Measurements from ENCODE around the gene HSD17B10.
"Not testable (repeated sequence)": the region's sequence is repeated elsewhere in the genome, so short reads cannot be mapped to it uniquely, and the experiment has no call there.

HSD17B10 gene

DNA sequence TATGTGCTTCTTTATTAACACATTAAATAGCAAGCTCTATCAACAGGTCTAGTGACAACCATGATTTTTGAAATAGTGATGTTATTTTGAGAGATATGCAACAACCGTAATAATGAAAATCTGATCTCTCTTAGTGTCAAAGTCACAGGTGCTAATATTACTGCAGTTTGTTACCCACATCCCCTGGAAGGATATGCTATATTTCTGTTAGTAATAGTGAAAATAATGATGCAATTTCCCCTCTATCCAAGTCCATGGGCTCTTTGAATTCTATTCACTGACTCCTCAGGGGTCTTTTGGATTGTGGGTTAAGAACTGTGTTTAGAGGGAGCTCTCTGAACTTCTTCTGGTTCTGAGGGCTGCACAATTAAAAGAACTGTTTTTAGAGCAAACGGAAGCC is 3.0 kb upstream of the HSD17B10 start:
- no peak for DNase-seq (ENCODE audit: low read depth)

GRCh38 chrX:53435997-53436396 is 1.8 kb upstream of the HSD17B10 start:
- DNase-seq (ENCODE audit: low read depth) = no peak

DNA sequence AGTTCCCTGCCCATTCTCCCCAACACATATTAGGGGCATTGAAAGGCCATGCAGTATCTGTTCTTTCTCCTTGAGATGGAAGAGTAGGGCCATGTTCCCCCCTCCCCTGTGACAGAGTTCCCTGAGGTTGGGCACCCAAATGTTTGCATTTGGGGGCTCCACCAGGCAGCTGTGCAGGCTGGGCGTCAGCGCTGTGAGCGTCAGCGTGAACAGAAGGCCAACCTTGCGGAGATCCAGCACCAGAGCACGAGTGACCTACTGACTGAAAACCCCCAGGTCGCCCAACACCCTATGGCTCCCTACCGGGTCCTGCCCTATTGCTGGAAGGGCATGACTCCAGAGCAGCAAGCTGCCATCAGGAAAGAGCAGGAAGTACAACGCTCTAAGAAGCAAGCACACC is 3.9 kb downstream of the HSD17B10 start:
- no peak for DNase-seq (ENCODE audit: low read depth)

GRCh38 chrX:53429755-53430154 is 4.4 kb downstream of the HSD17B10 start:
- DNase-seq (ENCODE audit: low read depth) = no peak

- DNase-seq (ENCODE audit: low read depth) = no peak
Observed at GRCh38 chrX:53422861-53423306, 11.3 kb downstream of the HSD17B10 start, which contains the start of gene RIBC1. TSS of gene RIBC1 (plus strand) at chrX:53422873. CDS start at chrX:53426277, 3,404 bp downstream.

DNA sequence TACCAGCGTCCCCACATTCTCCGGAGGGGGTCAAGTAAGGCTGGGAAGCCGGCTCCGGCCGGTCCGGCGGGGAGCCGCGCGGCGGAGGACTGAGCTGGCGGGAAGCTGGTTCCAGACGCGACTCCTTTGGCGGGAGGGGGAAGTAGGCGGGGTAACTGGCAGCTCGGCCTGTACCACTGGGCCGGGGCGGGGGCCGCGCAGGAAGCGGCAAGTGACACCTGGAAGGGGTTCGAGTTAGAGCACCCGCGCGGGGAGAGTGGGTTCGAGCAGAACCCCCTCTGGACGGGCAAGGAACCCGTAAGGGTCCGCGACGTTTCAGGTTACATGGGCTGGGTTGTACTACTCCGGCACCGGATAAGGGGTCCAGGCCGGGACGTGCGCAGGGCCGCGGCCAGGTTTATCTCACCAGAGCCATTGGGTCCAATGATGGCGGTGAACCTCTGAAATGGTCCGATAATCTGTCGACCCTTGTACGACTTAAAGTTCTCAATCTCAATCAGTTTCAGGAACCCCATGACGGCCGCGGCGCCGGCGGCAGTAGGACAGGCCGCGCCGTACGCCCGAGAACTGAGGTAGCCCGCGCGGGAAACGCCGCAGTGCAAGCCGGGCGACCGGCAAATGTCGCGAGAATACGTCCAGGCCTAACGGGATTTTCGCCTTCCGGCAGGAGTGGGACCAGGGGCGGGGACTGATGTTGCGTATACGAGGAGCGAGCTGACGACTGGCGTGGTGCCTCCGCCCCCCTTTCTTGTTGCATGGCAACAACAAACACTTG is 11.9 kb downstream of the HSD17B10 start, which contains the start of gene SMC1A:
Gene SMC1A (minus strand): TSS at position 569 of the 775 bp plus-strand sequence. CDS start 54 bp downstream, at position 515.
- peak; percentile 98 for DNase-seq (ENCODE audit: low read depth)

DNA sequence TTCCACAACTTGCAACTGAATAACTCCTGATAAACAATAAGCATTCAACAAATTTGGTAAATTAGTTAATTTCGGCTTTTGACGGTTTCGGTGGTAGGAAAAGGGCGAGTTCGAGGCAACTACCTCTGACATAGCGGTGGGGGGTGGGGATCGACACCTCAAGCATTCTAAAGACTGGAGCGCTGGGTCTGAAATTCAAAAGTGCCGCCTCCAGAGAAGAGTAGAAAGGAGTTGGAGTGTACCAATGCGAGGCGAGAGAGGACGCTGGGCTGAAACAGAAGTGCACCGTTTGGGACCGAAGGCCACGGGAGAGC is 12.4 kb downstream of the HSD17B10 start:
- DNase-seq (ENCODE audit: low read depth) = no peak

DNA sequence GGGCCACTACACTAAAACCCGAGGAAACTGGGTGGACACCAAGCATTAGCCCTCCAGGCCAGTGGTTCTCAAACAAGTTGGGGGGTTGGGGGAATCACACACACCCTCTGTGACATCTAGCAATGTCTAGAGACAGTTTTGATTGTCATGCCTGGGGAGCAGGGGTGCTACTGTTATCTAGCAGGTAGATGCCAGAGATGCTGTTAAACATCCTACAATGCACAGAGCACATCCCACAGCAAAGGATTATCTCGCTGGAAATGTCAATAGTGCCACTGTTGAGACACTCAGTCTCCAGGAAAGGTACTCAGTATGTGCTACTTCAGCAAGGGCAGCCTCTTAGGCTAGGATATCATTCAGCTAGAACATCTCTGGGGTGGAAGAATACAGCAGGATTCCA is 13.0 kb downstream of the HSD17B10 start:
- no peak for DNase-seq (ENCODE audit: low read depth)

- DNase-seq (ENCODE audit: low read depth) = not testable (repeated sequence)
Observed at GRCh38 chrX:53420351-53420750, 13.8 kb downstream of the HSD17B10 start.

GRCh38 chrX:53412446-53412845 is 21.7 kb downstream of the HSD17B10 start:
- DNase-seq (ENCODE audit: low read depth) = no peak

DNA sequence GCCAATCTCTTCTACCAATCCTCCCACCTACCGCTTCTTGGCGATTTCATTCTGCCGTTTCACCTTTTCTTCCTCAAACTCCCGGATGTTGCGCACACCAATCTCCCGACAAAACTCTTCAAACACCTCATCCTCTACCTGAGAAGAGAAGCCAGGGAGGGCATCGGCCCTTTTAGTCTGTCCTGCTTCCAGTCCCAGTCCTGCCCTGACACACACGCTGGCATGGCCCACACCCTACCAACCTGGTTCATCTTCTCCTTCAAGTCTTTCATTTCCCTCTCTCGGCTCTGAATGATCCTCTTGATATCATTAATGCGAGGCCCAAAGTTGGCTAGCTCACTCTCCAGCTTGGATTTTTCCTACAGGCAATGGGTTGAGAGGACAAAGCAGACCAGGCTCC is 30.6 kb downstream of the HSD17B10 start:
- DNase-seq (ENCODE audit: low read depth) = no peak

DNA sequence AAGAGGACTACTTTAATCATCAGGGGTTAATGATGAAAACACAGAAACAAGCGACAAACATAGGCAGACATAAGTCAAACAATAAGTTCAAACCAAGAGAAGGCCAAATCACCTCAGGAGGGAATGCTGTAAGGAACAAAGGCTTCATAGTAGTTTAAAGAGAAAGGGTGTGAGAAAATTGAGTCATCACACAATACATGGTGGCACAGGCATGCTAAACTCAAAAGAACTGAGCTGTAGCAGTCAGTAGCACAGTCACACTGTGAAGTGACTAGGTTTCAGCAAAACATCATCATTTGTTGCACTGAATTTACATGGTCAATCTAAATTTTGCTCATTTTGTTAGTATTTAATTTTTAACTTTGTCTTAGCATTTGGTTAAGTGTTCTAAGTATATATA is 36.0 kb downstream of the HSD17B10 start:
- no peak for DNase-seq (ENCODE audit: low read depth)

GRCh38 chrX:53395605-53396298 is 38.4 kb downstream of the HSD17B10 start:
- DNase-seq (ENCODE audit: low read depth) = no peak

DNA sequence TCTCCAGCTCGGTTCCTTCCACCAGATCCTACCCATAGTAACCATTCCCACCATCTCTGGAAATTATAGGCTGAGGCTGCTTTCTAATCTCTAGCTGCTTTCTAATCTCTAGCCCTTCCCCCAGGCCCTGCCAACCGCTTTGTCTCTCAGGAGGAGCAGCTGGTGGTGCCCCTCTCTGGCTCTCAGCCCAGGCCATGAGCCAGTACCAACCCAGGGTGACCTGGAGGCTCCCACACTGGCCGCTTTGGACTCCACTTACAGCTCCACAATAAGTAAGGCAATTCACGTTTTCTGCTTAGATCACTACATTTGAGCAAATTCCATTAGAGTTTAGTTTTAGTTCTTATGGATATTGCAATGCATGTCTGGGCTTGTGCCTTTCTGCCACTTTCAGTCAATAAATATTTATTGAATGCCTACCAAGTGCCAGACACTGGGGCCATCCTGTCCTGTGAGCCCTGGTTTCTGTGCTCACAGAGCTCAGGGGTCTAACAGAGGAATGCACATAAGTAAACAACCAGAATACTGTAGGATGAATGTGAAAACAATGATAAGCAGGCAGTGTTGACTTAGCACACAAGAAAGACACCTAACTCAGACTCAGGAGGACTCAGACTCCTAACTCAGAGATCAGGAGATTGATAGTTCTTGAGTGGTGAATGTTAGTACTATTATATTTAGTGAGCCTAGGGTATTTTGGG is 50.6 kb downstream of the HSD17B10 start:
- DNase-seq (ENCODE audit: low read depth) = no peak

Data from GM04504 (cell line).